ENCODE data around the gene CSRNP2. TPM values are rescaled to one million over a fixed set of nuclear protein-coding genes. Genes with fewer than 3 reads are reported as not detected.

The CSRNP2 gene
- total RNA-seq, 1 donor from 2014 or later: 32.5 TPM

DNA sequence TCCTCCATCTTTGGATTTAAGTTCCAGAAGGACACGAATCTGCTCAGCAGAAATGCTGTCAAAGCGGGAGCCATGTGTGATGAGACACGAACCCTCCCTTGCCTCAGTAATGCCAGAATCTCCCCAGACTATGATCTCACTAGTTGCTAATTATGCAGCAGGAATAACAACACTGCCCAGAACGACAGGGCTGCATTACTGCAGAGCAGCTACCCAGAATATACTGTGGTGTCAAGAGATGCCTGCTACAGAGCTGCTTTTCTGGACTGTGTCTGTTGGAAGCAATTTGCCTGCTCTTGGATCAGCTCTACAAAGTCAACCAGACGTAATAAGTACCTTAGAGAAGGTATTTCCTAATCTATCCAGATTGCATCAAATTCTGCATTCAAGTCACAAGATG, 5.5 kb downstream of the CSRNP2 start:
- DNase-seq (ENCODE audit: low spot score): no peak

DNA sequence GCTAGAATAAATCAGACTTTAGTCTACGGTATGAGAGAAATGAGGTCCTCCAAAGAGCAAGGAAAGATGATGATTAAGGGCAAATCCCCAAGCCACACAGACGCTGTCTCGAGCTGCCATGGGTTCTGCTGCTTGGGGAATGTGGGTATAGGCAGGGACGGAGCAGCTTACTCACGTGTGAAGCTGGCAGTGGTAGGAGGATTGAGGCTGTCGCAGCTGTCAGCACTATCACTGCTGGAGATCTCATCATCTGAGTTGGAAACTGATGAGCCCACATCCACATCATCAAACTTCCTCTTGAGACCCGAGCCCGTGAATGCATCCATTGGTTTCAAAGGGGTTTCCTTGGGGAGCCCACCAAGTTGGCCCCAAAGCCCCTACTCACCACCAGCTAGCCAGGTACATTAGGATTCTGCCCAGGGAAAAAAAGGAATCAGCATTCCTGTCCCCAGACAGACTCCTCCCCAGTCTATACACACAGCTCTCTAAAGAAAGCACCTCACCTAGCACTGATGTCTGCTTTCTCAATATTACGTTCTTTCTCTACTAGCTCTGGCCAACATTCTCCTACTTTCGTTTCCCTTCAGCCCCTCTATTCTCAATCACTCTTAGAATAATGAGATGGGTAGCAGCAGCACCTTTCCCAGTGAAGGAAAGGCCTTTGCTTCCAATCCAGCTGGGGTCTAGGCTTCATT, 7.0 kb downstream of the CSRNP2 start:
- DNase-seq (ENCODE audit: low spot score): no peak

DNA sequence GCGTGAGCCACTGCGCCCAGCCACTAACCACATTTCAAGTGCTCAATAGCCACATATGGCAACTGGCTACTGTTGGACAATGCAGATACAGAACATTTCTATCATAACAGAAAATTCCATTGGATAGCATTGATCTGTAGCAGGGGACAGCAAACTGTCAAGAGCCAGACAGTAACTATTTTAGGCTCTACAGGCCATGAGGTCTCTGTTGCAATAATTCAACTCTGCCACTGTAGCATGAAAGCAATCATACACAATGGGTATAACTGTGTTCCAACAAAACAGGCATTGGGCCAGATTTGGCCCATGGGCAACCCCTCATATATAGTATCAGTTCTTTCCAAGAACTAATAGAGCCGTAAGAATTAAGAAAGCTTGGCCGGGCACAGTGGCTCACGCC, 8.0 kb downstream of the CSRNP2 start:
- no peak for DNase-seq (ENCODE audit: low spot score)

DNA sequence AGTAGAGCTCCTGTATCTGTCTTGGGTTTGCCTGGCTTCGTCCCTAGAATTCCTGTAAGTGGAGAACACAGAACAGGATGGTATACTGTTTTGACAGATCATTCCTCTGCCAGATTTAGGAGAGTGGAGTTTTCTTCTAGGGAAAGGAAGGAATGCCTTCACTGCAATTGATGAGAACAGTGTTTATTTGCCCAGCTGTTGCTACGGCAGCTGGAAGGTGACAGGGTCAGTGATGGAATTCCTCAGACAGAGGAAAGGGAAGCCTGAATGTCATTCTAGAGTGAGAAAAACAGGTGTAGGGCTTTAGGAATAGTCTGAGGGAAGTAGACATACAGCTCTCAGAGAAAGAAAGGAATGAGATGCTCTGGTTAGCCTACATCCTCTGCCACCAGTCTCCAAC, 11.7 kb downstream of the CSRNP2 start:
- DNase-seq (ENCODE audit: low spot score): no peak

DNA sequence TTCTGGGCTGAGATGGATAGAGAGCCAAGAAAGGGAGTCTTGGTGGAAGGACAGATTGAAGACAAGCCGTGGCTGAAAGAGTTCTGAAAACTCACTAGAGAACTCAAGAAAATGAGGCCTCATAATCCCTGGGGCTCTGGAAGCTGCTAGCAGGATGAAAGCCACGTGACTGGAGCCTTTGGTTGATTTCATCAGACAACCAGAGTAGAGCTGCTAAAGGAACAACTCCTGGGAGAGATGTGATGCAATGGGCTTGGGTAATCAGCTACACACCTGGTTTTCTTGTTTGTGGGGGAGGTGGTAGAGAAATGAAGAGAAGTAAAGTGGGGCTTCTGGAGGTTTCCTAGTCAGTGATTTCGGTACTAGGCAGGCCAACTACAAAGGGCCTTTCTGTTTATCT, 13.4 kb downstream of the CSRNP2 start:
- DNase-seq (ENCODE audit: low spot score): no peak

DNA sequence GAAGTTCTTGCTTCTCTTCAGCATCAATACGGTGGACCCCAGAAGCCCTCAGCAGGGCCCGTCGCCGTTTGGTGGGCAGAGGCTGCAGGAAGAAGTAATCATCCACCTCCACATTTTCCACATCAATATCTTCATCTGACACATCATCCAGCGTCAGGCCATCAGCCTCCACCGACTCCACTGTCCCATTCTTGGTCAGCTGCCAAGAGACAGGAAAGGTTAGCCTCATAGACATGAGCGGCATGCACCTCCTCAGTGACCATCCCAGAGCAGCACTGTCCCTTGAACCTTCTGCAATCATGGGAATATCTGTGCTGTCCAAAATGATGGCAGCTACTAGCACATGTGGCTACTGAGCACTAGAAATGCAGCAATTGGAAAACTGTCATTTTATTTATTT, 15.6 kb downstream of the CSRNP2 start:
- DNase-seq (ENCODE audit: low spot score): no peak

DNA sequence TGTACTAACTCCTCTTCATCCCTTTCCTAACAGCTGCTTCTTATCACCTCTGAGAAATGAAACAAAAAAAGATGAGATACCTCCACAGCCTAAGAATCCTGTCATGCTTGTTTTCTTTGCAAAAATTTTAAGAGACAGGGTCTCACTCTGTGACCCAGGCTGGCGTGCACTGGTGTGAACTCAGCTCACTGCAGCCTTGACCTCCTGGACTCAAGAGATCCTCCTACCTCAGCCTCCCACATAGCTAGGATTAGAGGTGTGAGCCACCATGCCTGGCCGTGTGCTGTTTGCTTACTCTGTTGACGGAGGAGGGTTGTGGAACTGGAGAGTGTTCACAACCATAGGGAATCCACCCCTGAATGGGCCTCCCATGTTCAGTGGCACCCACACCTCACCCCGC, 16.2 kb downstream of the CSRNP2 start:
- no peak for DNase-seq (ENCODE audit: low spot score)

DNA sequence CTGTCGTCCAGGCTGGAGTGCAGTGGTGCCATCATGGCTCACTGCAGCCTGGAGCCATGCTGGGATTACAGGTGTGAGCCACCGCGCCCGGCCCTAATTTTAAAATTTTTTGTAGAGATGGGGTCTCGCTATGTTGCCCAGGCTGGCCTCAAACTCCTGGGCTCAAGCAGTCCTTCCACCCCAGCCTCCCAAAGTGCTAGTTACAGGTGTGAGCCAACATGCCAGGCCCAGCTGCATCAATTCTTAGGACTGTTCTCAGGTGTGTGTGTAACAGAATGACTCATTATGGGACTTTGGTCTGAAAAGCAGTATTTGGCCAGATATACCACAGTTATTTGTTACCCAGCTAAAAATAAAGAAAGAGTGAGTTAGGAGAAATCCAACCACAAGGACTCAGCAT, 17.9 kb downstream of the CSRNP2 start:
- DNase-seq (ENCODE audit: low spot score): no peak

DNA sequence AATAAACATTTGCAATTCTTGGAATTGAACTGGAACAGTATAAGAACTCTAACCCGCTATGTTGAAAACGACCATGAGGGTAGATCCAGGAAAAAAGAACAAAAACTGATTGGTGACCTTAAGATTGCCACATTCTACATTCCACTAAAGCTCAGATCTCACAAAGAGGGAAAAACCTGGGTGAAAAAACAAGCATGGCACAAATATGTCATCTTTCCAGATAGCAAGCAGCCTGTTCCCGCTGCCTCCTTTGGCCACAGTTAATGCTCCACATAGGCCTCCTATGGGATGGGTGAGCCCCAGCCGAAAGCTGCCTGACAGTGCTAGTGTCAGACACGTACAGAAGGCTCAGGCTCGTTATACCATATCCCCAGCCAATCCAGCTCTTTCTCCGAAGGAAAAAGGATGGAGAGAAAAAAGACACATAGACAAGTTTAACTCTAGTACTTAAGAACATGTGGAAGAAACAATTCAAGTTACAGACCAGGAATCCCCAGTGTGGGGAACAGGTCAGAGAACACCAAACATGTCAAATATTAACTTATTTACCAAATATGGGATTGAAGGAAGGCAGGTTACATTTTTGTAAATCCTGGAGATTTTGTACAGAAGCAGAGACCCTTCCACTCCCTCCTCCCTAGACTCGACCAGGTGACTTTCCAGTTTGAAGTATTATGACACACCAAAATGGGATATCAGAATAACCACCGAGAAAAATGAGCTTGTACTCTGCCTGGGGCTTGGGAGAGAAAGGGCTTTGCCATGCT, 20.6 kb downstream of the CSRNP2 start:
- DNase-seq (ENCODE audit: low spot score): no peak

DNA sequence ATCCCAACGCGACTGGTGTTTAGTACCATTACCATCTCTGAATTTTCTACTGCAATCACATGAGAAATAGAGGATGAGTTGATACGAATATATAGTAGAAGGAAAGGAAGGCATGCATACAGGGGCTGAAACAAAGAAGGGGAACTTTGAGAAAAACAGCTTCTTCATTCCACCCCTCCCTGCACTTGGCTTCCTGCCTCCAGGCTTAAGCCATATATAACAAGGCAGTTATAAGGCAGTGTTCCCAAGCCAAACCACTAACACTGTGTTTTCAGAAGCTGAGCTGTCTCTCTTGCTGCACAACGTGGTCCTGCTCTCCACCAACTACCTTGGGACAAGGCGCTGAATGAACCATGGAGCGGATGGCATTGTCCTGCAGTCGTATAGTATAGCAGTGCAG, 24.3 kb downstream of the CSRNP2 start:
- no peak for DNase-seq (ENCODE audit: low spot score)

DNA sequence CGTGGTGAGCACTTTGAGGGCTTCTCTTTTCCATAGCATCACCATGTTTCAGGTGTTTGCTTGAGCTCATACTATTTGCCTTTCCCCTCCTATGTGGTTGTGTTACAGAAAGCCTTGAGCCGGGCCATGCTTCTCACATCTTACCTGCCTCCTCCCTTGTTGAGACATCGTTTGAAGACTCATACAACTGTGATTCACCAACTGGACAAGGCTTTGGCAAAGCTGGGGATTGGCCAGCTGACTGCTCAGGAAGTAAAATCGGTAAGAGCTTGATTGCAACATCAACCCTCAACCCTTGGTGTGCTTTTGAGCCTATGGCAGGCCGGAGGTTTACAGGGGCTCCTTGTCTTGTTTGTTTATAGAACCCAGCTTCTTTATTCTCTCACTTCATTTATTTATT, 27.2 kb downstream of the CSRNP2 start:
- DNase-seq (ENCODE audit: low spot score): no peak

DNA sequence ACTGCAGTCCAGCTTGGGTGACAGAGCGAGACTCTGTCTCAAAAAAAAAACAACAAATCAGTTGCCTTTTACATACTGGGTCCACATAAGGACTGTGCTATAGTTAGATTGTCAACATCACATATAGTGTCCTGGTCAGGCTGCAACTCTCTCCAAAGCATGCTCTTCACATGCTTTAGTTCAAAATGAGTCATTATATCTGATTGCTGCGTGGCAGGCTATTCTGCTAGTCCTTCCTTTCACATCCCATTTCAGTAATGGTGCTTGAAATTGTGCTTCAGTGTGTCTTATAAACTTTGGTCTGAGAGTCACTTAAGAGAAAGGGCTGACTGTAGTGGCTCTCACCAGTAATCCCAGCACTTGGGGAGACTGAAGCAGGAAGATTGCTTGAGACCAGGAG, 28.3 kb downstream of the CSRNP2 start:
- no peak for DNase-seq (ENCODE audit: low spot score)

DNA sequence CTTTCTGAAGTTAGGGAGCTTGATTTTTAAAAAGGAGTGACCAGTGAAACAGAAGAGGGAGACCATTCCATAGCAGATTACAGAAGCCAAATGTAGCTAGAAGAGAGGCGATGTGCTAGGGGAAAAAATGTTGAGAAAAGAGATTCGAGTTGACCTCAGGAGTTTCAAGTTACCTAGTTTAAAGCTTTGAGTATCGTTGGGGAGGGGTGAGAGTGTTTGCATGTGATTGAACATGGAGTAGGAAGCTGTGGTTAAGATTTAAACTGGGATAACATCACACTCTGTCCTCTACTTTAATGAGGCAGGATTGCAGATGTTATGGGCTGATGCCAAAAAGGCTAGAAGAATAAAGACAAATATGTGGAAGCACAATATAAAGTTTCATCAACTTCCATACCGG, 31.6 kb downstream of the CSRNP2 start:
- no peak for DNase-seq (ENCODE audit: low spot score)

DNA sequence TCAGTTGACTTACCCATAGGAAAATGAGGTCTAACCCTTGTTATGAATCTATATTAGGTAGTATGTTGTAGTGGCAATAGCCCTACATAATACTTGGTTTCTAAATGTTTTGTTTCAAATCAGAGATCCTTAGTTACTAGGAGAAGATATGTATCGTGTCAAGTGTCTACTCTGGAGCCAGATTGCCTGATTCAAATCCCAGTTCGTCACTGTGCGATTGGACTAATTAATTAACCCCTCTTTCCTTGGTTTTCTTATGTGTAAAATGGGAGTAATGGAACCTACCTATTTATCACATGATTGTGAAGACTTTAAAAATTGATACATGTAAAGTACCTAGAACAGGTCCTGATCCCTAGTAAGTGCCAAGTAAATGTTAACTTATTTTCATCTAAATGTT, 33.9 kb downstream of the CSRNP2 start:
- no peak for DNase-seq (ENCODE audit: low spot score)

DNA sequence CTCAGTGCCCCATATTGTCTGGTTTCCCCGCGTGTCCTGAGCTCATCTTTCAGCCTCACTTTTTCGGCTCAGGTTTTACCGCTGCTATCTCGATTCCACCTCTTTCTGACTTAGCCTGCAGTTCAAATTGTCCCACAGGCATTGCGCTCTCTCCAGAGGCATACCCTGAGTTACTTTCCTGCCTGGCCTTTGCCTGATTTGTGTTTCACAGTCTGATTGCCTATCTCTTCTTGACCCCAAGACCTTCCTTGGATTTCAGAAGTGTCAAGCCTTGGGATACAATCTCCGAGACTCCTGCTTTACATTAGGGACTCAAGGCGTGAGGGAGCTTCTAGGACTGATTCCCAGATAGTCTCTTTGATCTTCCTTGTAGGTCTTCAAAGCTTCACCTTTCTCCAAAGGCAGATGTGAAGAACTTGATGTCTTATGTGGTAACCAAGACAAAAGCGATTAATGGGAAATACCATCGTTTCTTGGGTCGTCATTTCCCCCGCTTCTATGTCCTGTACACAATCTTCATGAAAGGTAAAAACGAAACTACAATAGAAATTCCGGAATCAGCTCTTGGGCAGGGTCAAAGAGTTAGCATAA, 34.6 kb downstream of the CSRNP2 start:
- DNase-seq (ENCODE audit: low spot score): no peak

DNA sequence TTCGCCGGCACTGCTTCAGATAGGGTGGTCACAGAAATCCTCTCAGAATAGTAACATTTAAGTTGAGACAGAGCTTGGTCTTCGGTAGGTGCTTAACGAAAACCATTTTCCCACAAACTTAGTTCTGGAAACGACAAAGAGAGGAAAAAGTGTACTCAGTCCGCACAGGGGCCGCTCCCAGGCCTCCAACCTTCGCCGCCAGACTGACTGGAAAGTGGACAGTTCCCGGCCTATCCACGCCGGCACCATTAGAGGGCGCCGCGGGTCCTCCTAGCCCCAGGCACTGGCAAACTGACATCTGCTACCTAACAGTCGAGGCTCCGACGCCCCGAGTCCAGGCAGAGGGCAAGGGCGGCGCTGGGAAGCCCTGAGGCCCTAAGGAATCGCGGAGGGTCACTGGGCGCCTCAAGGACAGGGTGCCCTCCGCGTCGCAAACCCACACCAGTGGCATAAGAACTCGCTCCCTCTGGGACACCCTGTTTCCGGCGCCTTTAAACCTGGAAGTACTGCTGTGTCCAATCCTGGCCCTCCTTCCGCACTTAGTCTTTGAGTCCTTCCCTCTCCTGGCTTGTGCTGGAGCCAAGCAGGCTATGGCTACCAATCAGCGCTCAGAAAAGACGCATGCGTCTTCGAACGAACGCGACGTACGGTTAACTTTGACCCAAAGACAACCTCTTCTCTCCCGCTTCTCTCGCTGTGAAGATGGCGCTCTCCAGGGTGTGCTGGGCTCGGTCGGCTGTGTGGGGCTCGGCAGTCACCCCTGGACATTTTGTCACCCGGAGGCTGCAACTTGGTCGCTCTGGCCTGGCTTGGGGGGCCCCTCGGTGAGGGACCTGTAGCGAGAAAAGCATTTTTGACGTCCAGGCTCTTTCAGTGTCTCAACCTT, 35.5 kb downstream of the CSRNP2 start, which contains the start of gene LETMD1:
LETMD1 (plus strand) TSS at position 673 of the 886 bp plus-strand sequence; CDS start at position 703, 30 bp downstream.
- DNase-seq (ENCODE audit: low spot score): peak; percentile 97

DNA sequence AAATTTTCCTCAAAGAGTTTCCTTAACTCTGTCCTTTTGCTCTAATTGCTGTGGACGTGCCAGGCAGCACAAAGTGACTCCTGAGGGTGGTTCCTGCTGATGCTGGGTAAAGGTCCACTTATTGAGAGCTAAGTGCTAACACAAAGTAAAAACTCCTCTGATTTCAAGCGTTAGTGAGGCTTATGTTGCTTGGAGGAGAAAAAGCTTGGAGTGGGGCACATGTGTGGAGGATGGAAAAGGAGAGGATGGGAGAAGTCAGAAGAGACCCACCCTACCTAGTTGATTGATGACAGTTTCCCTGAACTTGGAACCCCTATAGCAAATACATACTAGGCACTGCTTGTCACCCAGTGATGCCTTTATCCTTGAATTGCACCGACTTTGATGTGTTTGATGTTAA, 47.1 kb downstream of the CSRNP2 start:
- DNase-seq (ENCODE audit: low spot score): peak; percentile 16

DNA sequence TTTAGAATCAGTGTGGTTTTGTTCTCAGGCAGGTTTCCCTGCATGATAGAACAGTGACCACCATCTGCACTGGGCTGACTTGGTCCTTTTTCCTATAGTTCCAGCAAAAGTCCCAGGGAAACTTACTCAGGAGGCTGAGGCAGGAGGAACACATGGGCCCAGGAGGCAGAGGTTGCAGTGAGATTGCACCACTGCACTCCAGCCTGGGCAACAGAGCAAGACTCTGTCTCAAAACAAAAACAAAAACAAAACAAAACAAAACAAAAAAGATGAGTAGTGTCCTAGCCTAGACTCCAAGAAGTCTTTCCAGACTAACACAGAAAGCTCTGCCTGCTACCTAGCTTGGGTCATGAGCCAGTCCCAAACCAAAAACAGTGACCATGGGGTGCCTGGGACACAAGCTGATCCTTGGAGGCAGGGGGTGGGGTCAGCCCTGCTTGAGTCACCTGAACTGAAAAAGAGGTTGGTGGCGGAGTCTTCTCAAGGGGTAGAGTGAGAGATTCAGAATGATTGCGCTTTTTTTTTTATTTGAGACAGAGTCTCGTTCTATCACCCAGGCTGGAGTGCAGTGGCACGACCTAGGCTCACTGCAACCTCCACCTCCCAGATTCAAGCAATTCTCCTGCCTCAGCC, 49.8 kb downstream of the CSRNP2 start:
- DNase-seq (ENCODE audit: low spot score): no peak

DNA sequence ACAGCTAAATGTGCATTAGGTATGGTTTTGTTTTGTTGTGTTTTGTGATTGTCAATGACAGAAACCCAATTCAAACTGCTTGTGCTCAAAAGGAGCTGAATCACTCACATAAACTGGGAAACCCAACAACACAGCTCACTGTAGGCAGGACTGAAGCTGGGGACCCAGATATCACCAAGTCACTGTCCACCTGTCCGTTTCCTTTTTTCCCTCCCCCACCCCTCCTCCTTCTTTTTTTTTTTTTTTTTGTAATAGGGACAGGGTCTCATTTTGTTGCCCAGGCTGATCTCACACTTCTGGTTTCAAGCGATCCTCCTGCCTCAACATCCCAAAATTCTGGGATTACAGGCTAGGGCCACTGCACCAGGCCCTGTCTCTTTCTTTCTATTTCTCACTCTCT, 50.3 kb downstream of the CSRNP2 start:
- no peak for DNase-seq (ENCODE audit: low spot score)

DNA sequence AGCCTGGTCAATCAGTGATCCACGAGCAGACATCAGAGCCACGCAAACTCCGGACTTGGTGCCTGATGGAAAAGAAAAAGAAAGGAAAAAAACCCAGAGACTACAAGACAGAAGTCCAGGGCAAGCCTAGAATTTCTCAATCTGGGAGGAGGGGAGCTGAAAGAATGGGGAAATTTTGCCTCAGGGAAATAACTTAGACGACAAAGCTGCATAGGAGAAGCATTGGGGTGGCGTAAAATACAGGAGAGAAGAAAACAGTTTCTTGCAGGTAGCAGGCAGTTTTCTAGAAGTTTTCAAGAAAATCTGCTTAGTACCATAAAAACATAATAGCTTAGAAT, 54.6 kb downstream of the CSRNP2 start:
- DNase-seq (ENCODE audit: low spot score): no peak

DNA sequence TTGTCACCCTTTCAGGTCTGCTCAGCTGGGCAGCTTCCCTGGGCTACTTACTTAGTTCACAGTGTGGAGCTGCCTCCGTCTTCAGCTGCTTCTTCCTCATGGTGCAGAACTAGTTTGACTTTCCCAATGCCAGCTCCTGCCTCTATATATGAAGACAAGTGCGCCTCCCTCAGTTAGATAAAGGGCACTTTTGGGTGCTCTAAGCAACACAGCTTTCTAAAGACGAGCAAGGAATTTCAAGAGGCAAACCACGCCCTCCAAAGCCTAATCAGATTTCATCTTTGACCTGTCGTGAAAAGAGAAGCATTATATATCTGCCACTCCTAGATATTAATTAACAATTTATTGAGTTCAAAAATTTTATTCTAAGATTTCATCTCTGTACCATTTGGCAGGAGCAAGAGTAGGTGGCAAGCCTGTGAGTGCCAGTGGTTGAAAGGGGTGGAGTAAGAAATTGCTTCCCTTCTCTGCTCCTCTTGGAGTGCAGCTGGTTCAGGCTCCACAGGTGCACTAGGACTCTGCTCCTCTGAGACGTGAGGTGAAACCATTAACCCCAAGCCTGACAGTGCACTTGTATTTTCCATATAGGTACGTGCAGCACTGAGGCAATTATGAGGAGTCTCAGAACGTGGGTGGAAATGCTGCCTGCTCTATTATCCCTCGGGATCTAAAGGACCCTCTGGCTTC, 55.1 kb downstream of the CSRNP2 start:
- DNase-seq (ENCODE audit: low spot score): peak; percentile 60
